ENCODE results near the gene RPL10A. TPM values are rescaled to one million over a fixed set of nuclear protein-coding genes. Genes with fewer than 3 reads are reported as not detected.

The RPL10A gene
- total RNA-seq, 2 donors from 2014 or later = 897 to 2,172 TPM

DNA sequence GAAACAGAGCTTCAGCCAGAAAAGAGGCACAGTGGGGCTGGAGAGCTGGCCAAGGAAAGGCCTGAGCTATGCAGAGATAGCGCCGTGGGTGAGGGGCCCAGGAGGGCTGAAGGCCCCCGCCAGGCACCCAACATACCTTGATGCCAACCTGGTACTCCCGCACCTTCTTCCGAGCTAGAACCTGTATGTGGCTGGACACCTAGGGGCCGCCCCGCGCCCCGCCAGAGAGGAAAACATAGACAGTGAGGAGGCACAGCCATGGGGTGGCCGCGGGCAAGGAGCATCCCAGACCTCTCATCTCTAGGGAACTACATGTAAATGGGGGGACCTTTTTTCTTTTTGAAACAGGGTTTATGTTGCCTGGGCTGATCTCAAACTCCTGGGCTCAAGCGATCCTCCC, 12.0 kb downstream of the RPL10A start:
- no peaks in the 10 kb centered on the region for H3K9me3 ChIP-seq
- no peaks in the 10 kb centered on the region for H3K27me3 ChIP-seq (replicated peaks; ENCODE audit: insufficient read depth)
- H3K27ac ChIP-seq = no peak overlapping the region
- 88% methylated on average over 12 of the region's 12 CpGs for WGBS
- TF ChIP-seq, protein P1, sequence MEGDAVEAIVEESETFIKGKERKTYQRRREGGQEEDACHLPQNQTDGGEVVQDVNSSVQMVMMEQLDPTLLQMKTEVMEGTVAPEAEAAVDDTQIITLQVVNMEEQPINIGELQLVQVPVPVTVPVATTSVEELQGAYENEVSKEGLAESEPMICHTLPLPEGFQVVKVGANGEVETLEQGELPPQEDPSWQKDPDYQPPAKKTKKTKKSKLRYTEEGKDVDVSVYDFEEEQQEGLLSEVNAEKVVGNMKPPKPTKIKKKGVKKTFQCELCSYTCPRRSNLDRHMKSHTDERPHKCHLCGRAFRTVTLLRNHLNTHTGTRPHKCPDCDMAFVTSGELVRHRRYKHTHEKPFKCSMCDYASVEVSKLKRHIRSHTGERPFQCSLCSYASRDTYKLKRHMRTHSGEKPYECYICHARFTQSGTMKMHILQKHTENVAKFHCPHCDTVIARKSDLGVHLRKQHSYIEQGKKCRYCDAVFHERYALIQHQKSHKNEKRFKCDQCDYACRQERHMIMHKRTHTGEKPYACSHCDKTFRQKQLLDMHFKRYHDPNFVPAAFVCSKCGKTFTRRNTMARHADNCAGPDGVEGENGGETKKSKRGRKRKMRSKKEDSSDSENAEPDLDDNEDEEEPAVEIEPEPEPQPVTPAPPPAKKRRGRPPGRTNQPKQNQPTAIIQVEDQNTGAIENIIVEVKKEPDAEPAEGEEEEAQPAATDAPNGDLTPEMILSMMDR (IDR thresholded peaks at IDR 0.05) = no peak
- TF ChIP-seq POLR2A (IDR thresholded peaks at IDR 0.05) = no peak
- TF ChIP-seq POLR2AphosphoS5 (IDR thresholded peaks at IDR 0.05) = no peak
- H3K4me3 ChIP-seq = no peak overlapping the region
- intact Hi-C loops (cut with DNase I) = no loop called here
- peaks cover 6% of the 10 kb centered on the region for H3K4me1 ChIP-seq (replicated peaks)
- H3K36me3 ChIP-seq = peaks cover 0 to 8% of the 10 kb centered on the region in 2 donors
- DNase-seq (ENCODE audit: low spot score) = no peak

DNA sequence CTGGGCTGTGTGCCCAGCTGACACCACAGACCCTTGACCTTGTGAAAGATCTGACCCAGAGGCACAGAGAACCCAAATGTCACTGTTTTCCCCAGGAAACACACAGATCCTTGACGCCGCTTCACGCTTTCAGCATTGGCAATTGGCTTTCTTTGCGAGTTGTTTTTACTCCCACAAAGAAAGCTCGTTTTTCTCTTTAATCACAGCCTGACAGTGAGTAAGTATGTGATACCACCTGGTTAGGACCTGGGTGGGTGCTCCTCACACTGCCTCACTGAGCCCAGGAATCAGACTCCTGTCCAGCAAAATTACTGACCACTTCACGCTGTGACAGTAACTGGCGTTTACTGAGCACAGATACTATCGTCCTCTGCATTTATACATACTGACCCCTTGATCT, 13.0 kb downstream of the RPL10A start:
- H3K27me3 ChIP-seq (replicated peaks; ENCODE audit: insufficient read depth) = no peaks in the 10 kb centered on the region
- whole genome bisulfite sequencing = 83% methylated on average over 8 of the region's 8 CpGs
- intact Hi-C loops (cut with DNase I) = no loop called here
- no peak overlapping the region for H3K4me3 ChIP-seq
- H3K36me3 ChIP-seq = peaks cover 0 to 8% of the 10 kb centered on the region in 2 donors
- no peaks in the 10 kb centered on the region for H3K9me3 ChIP-seq
- no peak overlapping the region for H3K27ac ChIP-seq
- TF ChIP-seq POLR2AphosphoS5 (IDR thresholded peaks at IDR 0.05) = no peak
- no peak for DNase-seq (ENCODE audit: low spot score)
- peaks cover 14% of the 10 kb centered on the region for H3K4me1 ChIP-seq (replicated peaks)

DNA sequence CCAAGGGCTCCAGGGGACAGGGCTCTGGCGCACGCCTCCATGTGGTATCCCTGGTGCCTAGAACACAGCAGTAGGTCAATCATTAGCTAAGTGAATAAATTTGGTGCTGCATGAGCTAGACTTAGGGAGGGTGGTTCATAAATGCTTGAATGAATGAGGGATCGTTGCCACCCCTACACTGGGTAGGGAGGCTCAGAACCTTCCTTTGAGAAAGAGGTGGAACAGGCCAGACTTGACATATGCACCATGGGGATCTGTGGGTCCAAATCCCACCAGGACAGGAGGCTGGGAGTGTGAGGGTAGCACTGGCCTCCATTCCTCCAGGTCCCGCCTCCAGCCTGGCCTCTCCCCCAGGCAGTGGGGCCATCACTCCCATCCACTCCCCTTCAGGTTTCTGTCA, 14.9 kb downstream of the RPL10A start:
- intact Hi-C loops (cut with DNase I) = no loop called here
- peaks cover 29% of the 10 kb centered on the region for H3K4me1 ChIP-seq (replicated peaks)
- H3K36me3 ChIP-seq = peaks cover 0 to 8% of the 10 kb centered on the region in 2 donors
- WGBS = 93% methylated on average over 4 of the region's 4 CpGs
- no peaks in the 10 kb centered on the region for H3K9me3 ChIP-seq
- no peak overlapping the region for H3K4me3 ChIP-seq
- no peak overlapping the region for H3K27ac ChIP-seq
- no peak for TF ChIP-seq POLR2A (IDR thresholded peaks at IDR 0.05)
- TF ChIP-seq POLR2AphosphoS5 (IDR thresholded peaks at IDR 0.05) = no peak
- DNase-seq (ENCODE audit: low spot score) = no peak
- H3K27me3 ChIP-seq (replicated peaks; ENCODE audit: insufficient read depth) = no peaks in the 10 kb centered on the region

DNA sequence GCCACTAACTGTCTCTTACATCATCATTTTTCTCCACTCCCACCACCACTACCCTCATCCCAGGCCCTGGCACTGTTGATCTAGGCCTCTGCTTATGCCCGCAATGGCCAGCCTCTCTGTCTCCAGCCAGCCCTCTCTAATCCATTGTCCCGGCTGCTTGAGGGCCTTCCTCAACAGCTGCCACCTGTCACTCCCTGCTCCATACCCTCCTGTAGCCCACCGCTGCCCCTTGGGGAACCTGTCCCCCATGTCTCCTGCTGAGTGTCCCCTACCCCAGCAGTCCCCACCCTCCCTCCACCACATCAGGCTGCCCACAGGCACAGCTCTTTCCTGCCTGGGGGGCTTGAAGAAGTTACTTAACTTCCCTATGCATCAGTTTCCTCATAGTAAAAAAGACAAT, 15.3 kb downstream of the RPL10A start:
- WGBS = 77% methylated on average over 3 of the region's 3 CpGs
- H3K4me1 ChIP-seq (replicated peaks) = peaks cover 29% of the 10 kb centered on the region
- TF ChIP-seq POLR2A (IDR thresholded peaks at IDR 0.05) (no peak), POLR2AphosphoS5 (IDR thresholded peaks at IDR 0.05) (no peak)
- TF ChIP-seq, protein P1 (IDR thresholded peaks at IDR 0.05) = no peak
- H3K36me3 ChIP-seq = peaks cover 0 to 4% of the 10 kb centered on the region in 2 donors
- no peak overlapping the region for H3K27ac ChIP-seq
- H3K4me3 ChIP-seq = no peak overlapping the region
- no peaks in the 10 kb centered on the region for H3K27me3 ChIP-seq (replicated peaks; ENCODE audit: insufficient read depth)
- intact Hi-C loops (cut with DNase I) = no loop called here
- H3K9me3 ChIP-seq = no peaks in the 10 kb centered on the region
- DNase-seq (ENCODE audit: low spot score) = no peak

DNA sequence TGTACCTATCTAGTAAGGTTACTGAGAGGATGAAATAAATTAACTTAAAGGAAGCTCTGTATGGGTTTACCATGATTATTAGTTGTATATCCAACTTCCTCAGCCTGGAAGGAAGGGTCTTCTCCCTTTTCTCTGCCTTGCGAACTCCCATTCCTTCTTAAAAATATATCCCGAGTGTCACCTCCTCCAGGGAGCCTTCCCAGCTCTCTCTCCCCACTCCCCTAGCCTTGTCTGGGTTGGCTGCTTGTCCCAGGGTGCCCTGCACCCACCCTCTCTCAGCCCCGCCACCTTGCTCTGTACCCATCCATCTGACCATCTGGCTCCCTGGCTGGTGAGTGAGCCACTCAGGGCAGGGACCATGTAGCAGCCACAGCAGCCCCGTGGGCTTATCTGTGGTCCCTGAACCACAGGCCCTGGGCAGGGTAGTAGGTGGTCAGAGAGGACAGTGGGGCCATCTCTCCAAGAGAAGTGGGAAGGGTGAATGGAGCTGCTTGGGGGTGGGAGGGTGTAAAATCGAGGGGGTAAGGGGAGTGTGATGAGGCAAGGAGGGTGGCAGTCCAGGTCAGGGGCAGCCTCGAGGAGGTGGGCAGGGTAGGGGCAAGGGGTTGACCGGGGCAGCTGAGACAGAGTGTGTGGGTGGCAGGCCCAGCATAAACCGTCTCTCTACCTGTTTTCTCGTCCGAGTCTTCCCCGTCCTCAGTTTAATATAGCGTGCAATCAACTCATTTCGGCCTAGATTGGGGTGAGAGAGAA, 15.9 kb downstream of the RPL10A start:
- H3K27me3 ChIP-seq (replicated peaks; ENCODE audit: insufficient read depth) = no peaks in the 10 kb centered on the region
- WGBS = 78% methylated on average over 13 of the region's 13 CpGs
- TF ChIP-seq, protein P1 (IDR thresholded peaks at IDR 0.05) = no peak
- TF ChIP-seq POLR2AphosphoS5 (IDR thresholded peaks at IDR 0.05) (no peak), POLR2A (IDR thresholded peaks at IDR 0.05) (no peak)
- DNase-seq (ENCODE audit: low spot score) = no peak
- peaks cover 0 to 3% of the 10 kb centered on the region in 2 donors for H3K36me3 ChIP-seq
- peak overlapping the region in 1 of 2 donors; percentile 98 for H3K27ac ChIP-seq
- H3K4me3 ChIP-seq = no peak overlapping the region
- peaks cover 29% of the 10 kb centered on the region for H3K4me1 ChIP-seq (replicated peaks)
- no peaks in the 10 kb centered on the region for H3K9me3 ChIP-seq
- intact Hi-C loops (cut with DNase I) = no loop called here

DNA sequence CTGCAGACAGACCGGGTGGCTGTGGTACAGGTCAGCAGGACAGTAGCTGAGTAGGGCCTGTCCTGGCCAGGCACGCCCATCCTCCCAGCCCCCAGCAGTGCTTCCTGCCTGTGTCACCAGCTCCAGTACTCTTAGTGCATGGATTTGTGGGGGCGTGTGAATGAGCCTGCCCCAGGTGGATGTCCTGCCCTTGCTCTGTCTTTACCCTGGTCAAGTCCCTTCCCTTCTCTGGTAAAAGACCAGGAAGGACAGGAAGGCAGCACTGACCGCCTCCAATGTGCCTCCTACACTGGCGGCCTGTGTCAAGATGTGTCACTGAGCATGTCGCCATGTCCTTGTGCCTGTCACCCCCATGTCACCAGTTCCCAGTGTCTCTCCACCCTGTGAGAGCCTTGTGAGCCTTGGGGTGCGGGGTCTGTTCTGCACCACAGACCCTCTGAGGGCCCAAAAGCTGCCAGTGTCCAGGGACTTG, 16.8 kb downstream of the RPL10A start:
- intact Hi-C loops (cut with DNase I) = no loop called here
- H3K27me3 ChIP-seq (replicated peaks; ENCODE audit: insufficient read depth) = no peaks in the 10 kb centered on the region
- peaks cover 0 to 3% of the 10 kb centered on the region in 2 donors for H3K36me3 ChIP-seq
- no peak overlapping the region for H3K4me3 ChIP-seq
- TF ChIP-seq POLR2AphosphoS5 (IDR thresholded peaks at IDR 0.05) (no peak), POLR2A (IDR thresholded peaks at IDR 0.05) (no peak)
- TF ChIP-seq, protein P1 (IDR thresholded peaks at IDR 0.05) = no peak
- 82% methylated on average over 7 of the region's 7 CpGs for WGBS
- peaks cover 30% of the 10 kb centered on the region for H3K4me1 ChIP-seq (replicated peaks)
- H3K27ac ChIP-seq = peak overlapping the region; percentile 95 to 98
- H3K9me3 ChIP-seq = no peaks in the 10 kb centered on the region
- DNase-seq (ENCODE audit: low spot score) = no peak

All from prostate gland (tissue), 2 donors.